MCF 10A (cell line): ENCODE results near the gene NAT10. TPM values are rescaled to one million over a fixed set of nuclear protein-coding genes. Genes with fewer than 3 reads are reported as not detected.

Experiments
- BruUV-seq: library from RNA; stranded (reverse); fragments of 400-500 nt; replicated peaks from 2 replicates; lab custom pipeline; 2021; lab: Mats Ljungman, UMichigan
- CTCF ChIA-PET: fragments of 300-600 bp; sonication (Branson Sonifier 250); formaldehyde crosslinking; extraction: SDS; loops from one replicate; lab custom pipeline; 2021; ENCODE audit warnings: antibody characterized with exemption, inconsistent platforms; lab: Yijun Ruan, JAX
- POLR2A ChIA-PET: fragments of 300-600, 350-650 bp; sonication (Branson Sonifier 250); formaldehyde crosslinking; extraction: SDS; loops from one replicate; lab custom pipeline; 2020; ENCODE audit warnings: antibody characterized with exemption, inconsistent platforms; lab: Yijun Ruan, JAX
- DNase-seq: peaks from one replicate; pipeline ENCODE4 v3.0.0-alpha.2; 2018; ENCODE audit not compliant: unreplicated experiment
- H3K27ac Mint-ChIP-seq: one replicate; pipeline ENCODE4 v1.8.0; 2022; ENCODE audit warnings: mild to moderate bottlenecking, low read depth, mixed read lengths; ENCODE audit not compliant: unreplicated experiment
- H3K27me3 Mint-ChIP-seq: one replicate; pipeline ENCODE4 v1.8.0; 2022; ENCODE audit warnings: mixed read lengths; ENCODE audit not compliant: insufficient read depth, unreplicated experiment
- H3K36me3 Mint-ChIP-seq: one replicate; pipeline ENCODE4 v1.8.0; 2022; ENCODE audit warnings: mild to moderate bottlenecking, moderate library complexity, mixed read lengths; ENCODE audit not compliant: insufficient read depth, unreplicated experiment
- H3K4me1 Mint-ChIP-seq: one replicate; pipeline ENCODE4 v1.8.0; 2022; ENCODE audit warnings: mixed read lengths; ENCODE audit not compliant: insufficient read depth, unreplicated experiment
- H3K4me3 Mint-ChIP-seq: one replicate; pipeline ENCODE4 v1.8.0; 2022; ENCODE audit warnings: mild to moderate bottlenecking, moderate library complexity, mixed read lengths; ENCODE audit not compliant: unreplicated experiment
- H3K9me3 Mint-ChIP-seq: one replicate; pipeline ENCODE4 v1.8.0; 2022; ENCODE audit warnings: mixed read lengths; ENCODE audit not compliant: unreplicated experiment
- CTCF ChIP-seq: fragments of 200-600 bp; IDR thresholded peaks from one replicate; pipeline ENCODE4 v1.8.0; 2022; ENCODE audit warnings: antibody characterized with exemption, mild to moderate bottlenecking; ENCODE audit not compliant: unreplicated experiment
- intact Hi-C: fragments of 100-400 bp; cut with micrococcal nuclease; formaldehyde crosslinking; loops from 2 replicates; pipeline ENCODE4 v1.14.1; 2022
- total RNA-seq: library from RNA; stranded (reverse); gene quantifications from 2 replicates; pipeline ENCODE4 v1.2.3, GENCODE V29; 2022

NAT10 gene
- total RNA-seq, 1 experiment from 2014 or later, result 89.5 TPM

GRCh38 chr11:34189191-34189590, 83.8 kb downstream of the NAT10 start:
- Mint-ChIP-seq H3K4me3 (no peak overlapping the region), H3K27ac (no peak overlapping the region), H3K4me1 (peaks cover 11% of the 10 kb centered on the region), H3K36me3 (no peaks in the 10 kb centered on the region), H3K9me3 (no peaks in the 10 kb centered on the region), H3K27me3 (no peaks in the 10 kb centered on the region)
- TF ChIP-seq CTCF, result no peak
- BruUV-seq, result no TSS peak
- intact Hi-C loops, result no loop called here
- POLR2A ChIA-PET, result no interaction called here
- CTCF ChIA-PET, result interaction anchor here (0.6 to 2.7 kb wide), 4 partner anchors 11 to 495 kb away, joined by 3 to 13 read pairs (median 4); partner anchors contain the start of gene ABTB2
- DNase-seq, result no peak

- Mint-ChIP-seq H3K27me3 (no peaks in the 10 kb centered on the region), H3K36me3 (no peaks in the 10 kb centered on the region), H3K27ac (no peak overlapping the region), H3K4me3 (no peak overlapping the region), H3K9me3 (no peaks in the 10 kb centered on the region), H3K4me1 (peaks cover 11% of the 10 kb centered on the region)
- BruUV-seq, result no TSS peak
- POLR2A ChIA-PET, result no interaction called here
- intact Hi-C loops, result loop anchor here (5.0 kb wide), 1 partner anchor 167 kb away; the partner anchor contains the start of gene ABTB2
- no peak for TF ChIP-seq CTCF
- CTCF ChIA-PET, result interaction anchor here (1.0 to 1.3 kb wide), 2 partner anchors 14 to 17 kb away, joined by 3 read pairs; no protein-coding TSS in a partner anchor
- DNase-seq, result no peak
Measured at GRCh38 chr11:34190192-34191139, 85.0 kb downstream of the NAT10 start.

- POLR2A ChIA-PET, result interaction anchor here (1.7 kb wide), 1 partner anchor 13 kb away, joined by 4 read pairs; no protein-coding TSS in a partner anchor
- no peaks in the 10 kb centered on the region for H3K27me3 Mint-ChIP-seq
- H3K4me3 Mint-ChIP-seq, result no peak overlapping the region
- no TSS peak for BruUV-seq
- CTCF ChIA-PET, result interaction anchor here (0.6 to 1.3 kb wide), 5 partner anchors 12 to 58 kb away, joined by 3 read pairs; no protein-coding TSS in a partner anchor
- no peak for DNase-seq
- H3K36me3 Mint-ChIP-seq, result peaks cover 1% of the 10 kb centered on the region
- H3K4me1 Mint-ChIP-seq, result peaks cover 11% of the 10 kb centered on the region
- no peak overlapping the region for H3K27ac Mint-ChIP-seq
- intact Hi-C loops, result loop anchor here (5.0 kb wide), 1 partner anchor 166 kb away; the partner anchor contains the start of gene ABTB2
- no peaks in the 10 kb centered on the region for H3K9me3 Mint-ChIP-seq
- no peak for TF ChIP-seq CTCF
Measured at GRCh38 chr11:34191578-34191977, 86.1 kb downstream of the NAT10 start.
